ENCODE measurements around the gene CUBN. TPM values are rescaled to one million over a fixed set of nuclear protein-coding genes. Genes with fewer than 3 reads are reported as not detected.
A peak's percentile ranks its signal among the peaks of the same experiment; 100 is the strongest.

Gene CUBN
- total RNA-seq, 3 donors from 2014 or later (not counting 1 experiment from before 2014, with no cell fraction given) = 4.7 to 5.6 (median 5.1) TPM

- 85% methylated on average over 6 of the region's 6 CpGs for WGBS (ENCODE audit: insufficient coverage)
- H3K4me3 Mint-ChIP-seq = no peak overlapping the region
- no peaks in the 10 kb centered on the region for H3K9me3 Mint-ChIP-seq
- Histone ChIP-seq H3K36me3 (ENCODE audit: control insufficient read depth, insufficient read depth, low read length) (no peaks in the 10 kb centered on the region), H3K4me1 (ENCODE audit: control insufficient read depth, insufficient read depth, low read length) (peaks cover 5% of the 10 kb centered on the region), H3K27me3 (ENCODE audit: control insufficient read depth, insufficient read depth, low read length) (no peaks in the 10 kb centered on the region), H3K4me3 (ENCODE audit: low read length) (no peak overlapping the region), H3K27ac (ENCODE audit: low read length) (no peak overlapping the region), H3K9me3 (ENCODE audit: control insufficient read depth, insufficient read depth, low read length) (no peaks in the 10 kb centered on the region)
- ATAC-seq (no peak), DNase-seq (no peak)
- no peaks in the 10 kb centered on the region for H3K27me3 Mint-ChIP-seq (ENCODE audit: low read depth in 2 of 2)
- TF ChIP-seq CTCF (IDR thresholded peaks at IDR 0.05) = no peak
- H3K27ac Mint-ChIP-seq = no peak overlapping the region
- intact Hi-C loops (cut with micrococcal nuclease) = no loop called here
- no peaks in the 10 kb centered on the region for H3K36me3 Mint-ChIP-seq
- peaks cover 20% of the 10 kb centered on the region in 2 donors for H3K4me1 Mint-ChIP-seq
Observed at GRCh38 chr10:17037910-17038309, 91.7 kb downstream of the CUBN start.

GRCh38 chr10:17035446-17035845 is 94.2 kb downstream of the CUBN start:
- H3K27me3 ChIP-seq (ENCODE audit: control insufficient read depth, insufficient read depth, low read length) = no peaks in the 10 kb centered on the region
- no peaks in the 10 kb centered on the region for H3K36me3 Mint-ChIP-seq
- H3K4me1 Mint-ChIP-seq = peaks cover 33 to 34% of the 10 kb centered on the region in 2 donors
- DNase-seq = no peak
- H3K9me3 Mint-ChIP-seq = no peaks in the 10 kb centered on the region
- H3K4me3 ChIP-seq (ENCODE audit: low read length) = no peak overlapping the region
- no peak overlapping the region for H3K4me3 Mint-ChIP-seq
- intact Hi-C loops (cut with micrococcal nuclease) = no loop called here
- no peak for ATAC-seq
- peaks cover 10% of the 10 kb centered on the region for H3K4me1 ChIP-seq (ENCODE audit: control insufficient read depth, insufficient read depth, low read length)
- H3K9me3 ChIP-seq (ENCODE audit: control insufficient read depth, insufficient read depth, low read length) = no peaks in the 10 kb centered on the region
- WGBS (ENCODE audit: insufficient coverage) = 100% methylated on average over 1 of the region's 1 CpG
- no peaks in the 10 kb centered on the region for H3K27me3 Mint-ChIP-seq (ENCODE audit: low read depth in 2 of 2)
- no peak overlapping the region for H3K27ac Mint-ChIP-seq
- H3K27ac ChIP-seq (ENCODE audit: low read length) = no peak overlapping the region
- TF ChIP-seq CTCF (IDR thresholded peaks at IDR 0.05) = no peak
- no peaks in the 10 kb centered on the region for H3K36me3 ChIP-seq (ENCODE audit: control insufficient read depth, insufficient read depth, low read length)

GRCh38 chr10:17033529-17034260 is 95.9 kb downstream of the CUBN start:
- Histone ChIP-seq H3K27me3 (ENCODE audit: control insufficient read depth, insufficient read depth, low read length) (no peaks in the 10 kb centered on the region), H3K4me3 (ENCODE audit: low read length) (no peak overlapping the region), H3K27ac (ENCODE audit: low read length) (no peak overlapping the region), H3K4me1 (ENCODE audit: control insufficient read depth, insufficient read depth, low read length) (peaks cover 26% of the 10 kb centered on the region), H3K9me3 (ENCODE audit: control insufficient read depth, insufficient read depth, low read length) (no peaks in the 10 kb centered on the region), H3K36me3 (ENCODE audit: control insufficient read depth, insufficient read depth, low read length) (no peaks in the 10 kb centered on the region)
- DNase-seq = peak in 1 of 2 donors; percentile 41
- no peaks in the 10 kb centered on the region for H3K27me3 Mint-ChIP-seq (ENCODE audit: low read depth in 2 of 2)
- no peaks in the 10 kb centered on the region for H3K9me3 Mint-ChIP-seq
- peaks cover 42 to 44% of the 10 kb centered on the region in 2 donors for H3K4me1 Mint-ChIP-seq
- intact Hi-C loops (cut with micrococcal nuclease) = loop anchor here (5.0 kb wide), 1 partner anchor 36 kb away; no protein-coding TSS in a partner anchor
- no peak for ATAC-seq
- no peaks in the 10 kb centered on the region for H3K36me3 Mint-ChIP-seq
- no peak overlapping the region for H3K4me3 Mint-ChIP-seq
- no peak for TF ChIP-seq CTCF (IDR thresholded peaks at IDR 0.05)
- 85% methylated on average over 6 of the region's 7 CpGs for WGBS (ENCODE audit: insufficient coverage)
- H3K27ac Mint-ChIP-seq = peak overlapping the region; percentile 59 to 77

All from natural killer cell (primary cell).